Glutamatergic neuron (in vitro differentiated cells): ENCODE measurements around the gene CDH4. TPM values are rescaled to one million over a fixed set of nuclear protein-coding genes. Genes with fewer than 3 reads are reported as not detected.

Experiments
- DNase-seq: peaks from one replicate; pipeline ENCODE4 v3.0.0; 2022
- H3K27ac Mint-ChIP-seq: one replicate; pipeline ENCODE4 v1.8.0; 2020; ENCODE audit warnings: mild to moderate bottlenecking, mixed read lengths, inconsistent platforms; ENCODE audit not compliant: unreplicated experiment
- H3K27me3 Mint-ChIP-seq: one replicate; pipeline ENCODE4 v1.8.0; 2020; ENCODE audit warnings: mild to moderate bottlenecking, moderate library complexity, mixed read lengths, inconsistent platforms; ENCODE audit not compliant: unreplicated experiment
- H3K36me3 Mint-ChIP-seq: one replicate; pipeline ENCODE4 v1.8.0; 2020; ENCODE audit warnings: mild to moderate bottlenecking, mixed read lengths, inconsistent platforms; ENCODE audit not compliant: unreplicated experiment
- H3K4me1 Mint-ChIP-seq: one replicate; pipeline ENCODE4 v1.8.0; 2020; ENCODE audit warnings: mild to moderate bottlenecking, low read depth, mixed read lengths, inconsistent platforms; ENCODE audit not compliant: unreplicated experiment
- H3K4me3 Mint-ChIP-seq: one replicate; pipeline ENCODE4 v1.8.0; 2020; ENCODE audit warnings: mild to moderate bottlenecking, mixed read lengths, inconsistent platforms; ENCODE audit not compliant: unreplicated experiment
- H3K9me3 Mint-ChIP-seq: one replicate; pipeline ENCODE4 v1.8.0; 2020; ENCODE audit warnings: mild to moderate bottlenecking, moderate library complexity, mixed read lengths, inconsistent platforms; ENCODE audit not compliant: unreplicated experiment
- CTCF ChIP-seq: fragments of 200-600 bp; sonication (generic); IDR thresholded peaks from one replicate; pipeline ENCODE4 v1.5.0; 2021; ENCODE audit not compliant: partially characterized antibody, unreplicated experiment
- total RNA-seq: library from RNA; stranded (reverse); fragmentation: NEBNext Ultra II Directional; extraction: Animal tissue kit (Norgen Biotek cat#: 25700); gene quantifications from one replicate; pipeline ENCODE4 v1.2.1, GENCODE V29; 2021; ENCODE audit not compliant: unreplicated experiment

CDH4 gene
- total RNA-seq, 1 donor from 2014 or later = 1.2 TPM

- Mint-ChIP-seq H3K27ac (no peak overlapping the region), H3K9me3 (peaks cover 5% of the 10 kb centered on the region), H3K27me3 (peaks cover 5% of the 10 kb centered on the region), H3K4me3 (no peak overlapping the region), H3K4me1 (no peaks in the 10 kb centered on the region), H3K36me3 (no peaks in the 10 kb centered on the region)
- no peak for DNase-seq
- no peak for TF ChIP-seq CTCF
These were observed 286.8 kb downstream of the CDH4 start for GRCh38 chr20:61538943-61539265.

DNA sequence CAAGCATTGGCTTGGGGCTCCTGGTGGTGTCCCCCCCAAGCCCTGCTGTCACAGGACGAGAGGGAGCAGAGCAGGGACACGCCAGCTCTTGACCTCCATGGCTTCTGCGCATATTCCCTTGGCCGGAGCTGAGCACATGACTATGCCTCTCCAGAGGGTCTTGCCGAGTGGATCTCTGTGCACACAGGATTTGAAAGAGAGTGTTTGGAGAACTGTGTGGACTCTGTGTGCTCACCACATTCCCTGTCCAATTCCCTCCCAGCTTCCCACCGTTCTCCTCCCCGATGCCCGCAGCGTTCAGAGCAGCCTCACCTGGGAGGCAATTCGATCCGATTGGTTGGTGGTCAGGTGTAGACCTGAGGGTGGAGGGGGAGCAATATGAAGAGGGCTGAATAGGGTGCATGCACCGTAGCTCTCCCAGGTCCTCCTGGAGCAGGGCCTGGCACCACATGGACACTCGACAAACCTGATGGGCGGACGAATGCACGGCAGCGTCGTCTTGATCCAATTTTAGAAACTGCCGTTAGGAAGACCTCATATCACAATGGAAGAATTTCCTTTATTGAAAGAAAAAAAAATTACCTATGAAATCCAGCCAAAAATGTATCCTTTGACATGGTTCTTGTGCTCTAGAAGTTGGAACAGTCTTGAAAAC, 287.8 kb downstream of the CDH4 start:
- no peak overlapping the region for H3K4me3 Mint-ChIP-seq
- no peaks in the 10 kb centered on the region for H3K36me3 Mint-ChIP-seq
- no peak for TF ChIP-seq CTCF
- no peak for DNase-seq
- no peaks in the 10 kb centered on the region for H3K4me1 Mint-ChIP-seq
- H3K27me3 Mint-ChIP-seq = peaks cover 5% of the 10 kb centered on the region
- H3K9me3 Mint-ChIP-seq = peaks cover 5% of the 10 kb centered on the region
- no peak overlapping the region for H3K27ac Mint-ChIP-seq

- peaks cover 5% of the 10 kb centered on the region for H3K9me3 Mint-ChIP-seq
- H3K4me3 Mint-ChIP-seq = no peak overlapping the region
- H3K4me1 Mint-ChIP-seq = no peaks in the 10 kb centered on the region
- H3K36me3 Mint-ChIP-seq = no peaks in the 10 kb centered on the region
- H3K27me3 Mint-ChIP-seq = peaks cover 9% of the 10 kb centered on the region
- DNase-seq = no peak
- H3K27ac Mint-ChIP-seq = no peak overlapping the region
- no peak for TF ChIP-seq CTCF
These were observed 289.5 kb downstream of the CDH4 start for GRCh38 chr20:61541537-61541936.

DNA sequence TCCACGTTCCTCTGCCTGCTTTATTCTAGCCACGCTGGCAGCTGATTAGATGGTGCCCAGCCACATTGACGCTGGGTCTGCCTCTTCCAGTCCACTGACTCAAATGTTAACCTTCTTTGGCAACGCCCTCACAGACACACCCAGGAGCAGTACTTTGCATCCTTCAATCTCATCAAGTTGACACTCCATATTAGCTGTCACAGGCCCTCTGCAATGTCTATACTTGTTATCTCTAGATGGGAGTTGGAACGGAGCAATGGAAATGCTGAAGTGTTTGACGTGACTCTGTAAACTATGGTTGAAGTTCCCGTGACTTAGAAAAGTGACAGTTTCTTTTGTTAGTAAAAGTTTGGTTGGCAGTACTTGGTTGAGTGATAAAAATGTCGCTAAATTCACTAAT, 291.0 kb downstream of the CDH4 start:
- no peak overlapping the region for H3K4me3 Mint-ChIP-seq
- H3K27me3 Mint-ChIP-seq = peaks cover 8% of the 10 kb centered on the region
- no peaks in the 10 kb centered on the region for H3K4me1 Mint-ChIP-seq
- peaks cover 5% of the 10 kb centered on the region for H3K9me3 Mint-ChIP-seq
- TF ChIP-seq CTCF = no peak
- H3K27ac Mint-ChIP-seq = no peak overlapping the region
- no peak for DNase-seq
- H3K36me3 Mint-ChIP-seq = no peaks in the 10 kb centered on the region

DNA sequence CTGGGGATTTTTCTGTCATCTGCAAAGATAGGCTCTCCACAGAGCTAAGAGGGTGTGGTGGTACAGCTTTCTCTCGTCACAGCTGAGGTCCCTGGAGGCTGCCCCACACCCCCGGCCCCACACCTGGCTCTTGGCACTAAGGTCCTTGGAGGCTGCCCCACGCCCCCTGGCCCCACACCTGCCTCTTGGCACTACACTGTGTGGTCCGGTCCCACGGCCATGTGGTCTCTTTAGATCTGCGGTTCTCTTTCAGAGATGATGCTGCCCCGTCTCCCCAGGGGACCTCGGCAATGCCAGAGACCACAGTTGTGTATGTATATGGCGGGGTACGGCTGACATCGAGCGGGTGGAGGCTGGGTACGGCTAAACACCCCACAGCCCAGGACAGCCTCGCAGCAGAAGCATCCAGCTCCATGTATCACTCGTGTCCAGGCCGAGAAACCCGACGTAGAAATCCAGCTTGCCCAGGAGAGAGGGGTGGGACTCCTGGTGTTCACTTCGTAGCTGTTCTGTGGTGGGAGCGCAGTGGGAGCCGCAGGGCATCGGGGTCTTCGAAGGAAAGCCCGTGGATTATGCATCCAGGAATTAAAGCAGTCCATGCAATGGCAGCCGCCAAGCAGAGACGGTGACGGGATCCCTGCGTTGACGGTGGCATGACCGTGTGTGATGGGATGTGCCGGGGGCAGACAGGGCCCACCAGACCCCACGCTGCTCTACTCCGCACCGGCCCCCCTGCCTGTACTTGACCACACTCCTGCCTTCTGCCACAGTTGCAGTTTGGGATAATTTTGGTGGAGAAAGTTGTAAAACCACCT, 292.1 kb downstream of the CDH4 start:
- Mint-ChIP-seq H3K27ac (no peak overlapping the region), H3K9me3 (peaks cover 8% of the 10 kb centered on the region), H3K4me1 (no peaks in the 10 kb centered on the region), H3K36me3 (no peaks in the 10 kb centered on the region), H3K4me3 (no peak overlapping the region), H3K27me3 (peaks cover 7% of the 10 kb centered on the region)
- DNase-seq = no peak
- TF ChIP-seq CTCF = no peak
